HL-60 (cell line): ENCODE results near the gene CRYM.

Experiments used
- DNase-seq, 2 experiments: peaks; one replicate each; pipeline ENCODE4 v3.0.0-alpha.2; 2010 to 2020; ENCODE audit warnings: low read depth in 1 of 2, low spot score in 1 of 2
- H3K27ac ChIP-seq: fragments of 250-450 bp; sonication (Bioruptor Pico); replicated peaks from 2 replicates; pipeline ENCODE4 v1.5.1; 2020; ENCODE audit warnings: mild to moderate bottlenecking, moderate library complexity
- H3K27me3 ChIP-seq: fragments of 250-450 bp; sonication (Bioruptor Pico); 2 replicates; pipeline ENCODE4 v1.5.1; 2021; ENCODE audit warnings: mild to moderate bottlenecking, moderate library complexity; ENCODE audit not compliant: insufficient read depth, poor library complexity, severe bottlenecking
- H3K4me3 ChIP-seq: replicated peaks from 2 replicates; pipeline ENCODE4 v1.5.1; 2011; ENCODE audit warnings: mild to moderate bottlenecking, control low read depth, low read length; ENCODE audit not compliant: insufficient read depth
- GABPA ChIP-seq: IDR thresholded peaks from 2 replicates; pipeline ENCODE4 v1.6.1; 2012; ENCODE audit warnings: low read depth
- POLR2AphosphoS5 ChIP-seq: IDR thresholded peaks from 2 replicates; pipeline ENCODE4 v1.6.1; 2012; ENCODE audit warnings: low read depth
- SPI1 ChIP-seq: IDR thresholded peaks from 2 replicates; pipeline ENCODE4 v1.6.1; 2012; ENCODE audit warnings: low read depth, mild to moderate bottlenecking, borderline replicate concordance
- TF ChIP-seq, protein P1 (sequence below): IDR thresholded peaks from 2 replicates; pipeline ENCODE4 v1.6.1; 2012; ENCODE audit warnings: low read depth; ENCODE audit not compliant: insufficient replicate concordance
- TF ChIP-seq, protein P2 (sequence below): IDR thresholded peaks from one replicate; pipeline ENCODE4 v1.5.1; 2011; ENCODE audit warnings: low read length, control low read depth, inconsistent platforms; ENCODE audit not compliant: insufficient read depth

The CRYM gene

DNA sequence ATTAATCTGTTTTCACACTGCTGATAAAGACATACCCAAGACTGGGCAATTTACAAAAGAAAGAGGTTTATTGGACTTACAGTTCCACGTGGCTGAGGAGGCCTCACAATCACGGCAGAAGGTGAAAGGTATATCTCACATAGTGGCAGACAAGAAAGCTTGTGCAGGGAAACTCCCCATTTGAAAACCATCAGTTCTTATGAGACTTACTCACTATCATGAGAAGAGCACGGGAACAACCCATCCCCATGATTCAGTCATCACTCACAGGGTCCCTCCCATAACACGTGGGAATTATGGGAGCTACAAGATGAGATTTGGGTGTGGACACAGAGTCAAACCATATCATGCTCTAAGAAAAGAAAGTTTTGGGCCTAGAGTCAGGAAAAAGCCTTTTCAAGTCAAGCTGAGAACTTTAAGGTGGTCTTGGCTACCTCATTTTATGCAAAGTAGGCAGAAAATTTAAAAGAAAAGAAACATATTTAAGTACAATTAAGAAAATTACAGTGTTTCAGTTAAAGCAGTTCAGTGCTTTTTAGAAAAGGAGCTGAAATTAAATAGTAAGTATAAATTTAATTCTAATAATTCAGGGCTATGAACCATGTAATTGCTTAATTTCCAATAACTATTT lies 24.9 kb upstream of the CRYM start:
- Histone ChIP-seq H3K4me3 (no peak overlapping the region), H3K27ac (no peak overlapping the region), H3K27me3 (no peaks in the 10 kb centered on the region)
- TF ChIP-seq POLR2AphosphoS5 (no peak), SPI1 (no peak), GABPA (no peak)
- TF ChIP-seq, protein P1, sequence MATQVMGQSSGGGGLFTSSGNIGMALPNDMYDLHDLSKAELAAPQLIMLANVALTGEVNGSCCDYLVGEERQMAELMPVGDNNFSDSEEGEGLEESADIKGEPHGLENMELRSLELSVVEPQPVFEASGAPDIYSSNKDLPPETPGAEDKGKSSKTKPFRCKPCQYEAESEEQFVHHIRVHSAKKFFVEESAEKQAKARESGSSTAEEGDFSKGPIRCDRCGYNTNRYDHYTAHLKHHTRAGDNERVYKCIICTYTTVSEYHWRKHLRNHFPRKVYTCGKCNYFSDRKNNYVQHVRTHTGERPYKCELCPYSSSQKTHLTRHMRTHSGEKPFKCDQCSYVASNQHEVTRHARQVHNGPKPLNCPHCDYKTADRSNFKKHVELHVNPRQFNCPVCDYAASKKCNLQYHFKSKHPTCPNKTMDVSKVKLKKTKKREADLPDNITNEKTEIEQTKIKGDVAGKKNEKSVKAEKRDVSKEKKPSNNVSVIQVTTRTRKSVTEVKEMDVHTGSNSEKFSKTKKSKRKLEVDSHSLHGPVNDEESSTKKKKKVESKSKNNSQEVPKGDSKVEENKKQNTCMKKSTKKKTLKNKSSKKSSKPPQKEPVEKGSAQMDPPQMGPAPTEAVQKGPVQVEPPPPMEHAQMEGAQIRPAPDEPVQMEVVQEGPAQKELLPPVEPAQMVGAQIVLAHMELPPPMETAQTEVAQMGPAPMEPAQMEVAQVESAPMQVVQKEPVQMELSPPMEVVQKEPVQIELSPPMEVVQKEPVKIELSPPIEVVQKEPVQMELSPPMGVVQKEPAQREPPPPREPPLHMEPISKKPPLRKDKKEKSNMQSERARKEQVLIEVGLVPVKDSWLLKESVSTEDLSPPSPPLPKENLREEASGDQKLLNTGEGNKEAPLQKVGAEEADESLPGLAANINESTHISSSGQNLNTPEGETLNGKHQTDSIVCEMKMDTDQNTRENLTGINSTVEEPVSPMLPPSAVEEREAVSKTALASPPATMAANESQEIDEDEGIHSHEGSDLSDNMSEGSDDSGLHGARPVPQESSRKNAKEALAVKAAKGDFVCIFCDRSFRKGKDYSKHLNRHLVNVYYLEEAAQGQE, result no peak
- TF ChIP-seq, protein P2, sequence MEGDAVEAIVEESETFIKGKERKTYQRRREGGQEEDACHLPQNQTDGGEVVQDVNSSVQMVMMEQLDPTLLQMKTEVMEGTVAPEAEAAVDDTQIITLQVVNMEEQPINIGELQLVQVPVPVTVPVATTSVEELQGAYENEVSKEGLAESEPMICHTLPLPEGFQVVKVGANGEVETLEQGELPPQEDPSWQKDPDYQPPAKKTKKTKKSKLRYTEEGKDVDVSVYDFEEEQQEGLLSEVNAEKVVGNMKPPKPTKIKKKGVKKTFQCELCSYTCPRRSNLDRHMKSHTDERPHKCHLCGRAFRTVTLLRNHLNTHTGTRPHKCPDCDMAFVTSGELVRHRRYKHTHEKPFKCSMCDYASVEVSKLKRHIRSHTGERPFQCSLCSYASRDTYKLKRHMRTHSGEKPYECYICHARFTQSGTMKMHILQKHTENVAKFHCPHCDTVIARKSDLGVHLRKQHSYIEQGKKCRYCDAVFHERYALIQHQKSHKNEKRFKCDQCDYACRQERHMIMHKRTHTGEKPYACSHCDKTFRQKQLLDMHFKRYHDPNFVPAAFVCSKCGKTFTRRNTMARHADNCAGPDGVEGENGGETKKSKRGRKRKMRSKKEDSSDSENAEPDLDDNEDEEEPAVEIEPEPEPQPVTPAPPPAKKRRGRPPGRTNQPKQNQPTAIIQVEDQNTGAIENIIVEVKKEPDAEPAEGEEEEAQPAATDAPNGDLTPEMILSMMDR, result no peak
- DNase-seq, result no peak

DNA sequence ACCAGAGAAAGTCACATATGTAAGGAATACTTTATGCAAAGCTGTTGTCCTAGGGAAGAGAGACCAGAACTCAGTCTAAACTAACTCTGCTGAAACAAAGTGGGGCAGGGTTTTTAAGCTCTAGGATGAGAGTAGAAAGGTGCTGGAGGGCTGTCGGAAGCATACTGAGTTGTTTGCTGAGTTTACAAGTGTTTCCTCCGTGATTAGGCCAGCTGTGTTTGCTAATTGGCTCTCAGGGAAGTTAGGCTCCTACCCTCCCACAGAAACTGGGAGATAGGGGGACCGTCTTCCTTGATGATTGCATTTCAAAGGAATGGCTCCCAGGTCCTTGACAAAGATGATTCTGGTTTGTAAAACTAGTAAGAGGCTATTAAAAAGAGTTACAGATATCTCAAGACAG lies 24.4 kb upstream of the CRYM start:
- Histone ChIP-seq H3K27ac (no peak overlapping the region; the same call in 1 of the 2 replicates), H3K4me3 (no peak overlapping the region), H3K27me3 (no peaks in the 10 kb centered on the region)
- TF ChIP-seq POLR2AphosphoS5 (no peak), GABPA (no peak), SPI1 (no peak)
- TF ChIP-seq, protein P2, result no peak
- TF ChIP-seq, protein P1, result no peak
- no peak for DNase-seq

DNA sequence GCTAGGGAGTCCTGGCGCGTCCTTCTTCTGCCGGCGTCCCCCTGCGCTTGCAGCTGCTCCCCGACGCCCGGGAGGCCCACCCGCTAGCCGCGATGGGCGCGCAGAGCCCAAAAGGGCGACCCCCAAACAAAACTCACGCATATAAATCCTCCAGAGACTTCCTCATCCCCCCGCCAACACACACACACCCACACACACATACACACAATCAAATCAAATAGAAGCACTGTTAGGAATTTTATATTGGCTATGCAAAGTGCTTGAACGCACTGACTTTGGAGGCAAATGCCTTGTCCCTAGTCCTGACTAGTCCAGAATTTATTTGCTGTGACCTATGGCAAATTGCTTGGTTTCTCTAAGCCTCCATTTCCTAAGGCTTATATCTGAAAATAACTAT lies 23.8 kb upstream of the CRYM start:
- Histone ChIP-seq H3K27me3 (no peaks in the 10 kb centered on the region), H3K4me3 (peak overlapping the region; percentile 78), H3K27ac (peak overlapping the region; percentile 85)
- TF ChIP-seq, protein P1, result no peak
- TF ChIP-seq SPI1, result no peak
- TF ChIP-seq, protein P2, result no peak
- no peak for TF ChIP-seq POLR2AphosphoS5
- TF ChIP-seq GABPA, result no peak
- DNase-seq, result no peak
